ENCODE measurements around the gene ZC3H4.

- no peak for TF ChIP-seq CTCF (conservative IDR thresholded peaks at IDR 0.05)
- TF ChIP-seq ZFX (IDR thresholded peaks at IDR 0.05) = no peak
These were observed 94.0 kb downstream of the ZC3H4 start, which contains the start of gene NPAS1 for GRCh38 chr19:47019431-47020041.

All from C4-2B (cell line).